HG02970 (cell line): Measurements from ENCODE around the gene KCND3.

Source experiments
- ATAC-seq: cut with Tn5 transposase; IDR thresholded peaks from one replicate; pipeline ENCODE4 v1.9.1; 2021; ENCODE audit warnings: mild to moderate bottlenecking, moderate library complexity, moderate number of reproducible peaks; ENCODE audit not compliant: unreplicated experiment, low FRiP score

Gene KCND3

DNA sequence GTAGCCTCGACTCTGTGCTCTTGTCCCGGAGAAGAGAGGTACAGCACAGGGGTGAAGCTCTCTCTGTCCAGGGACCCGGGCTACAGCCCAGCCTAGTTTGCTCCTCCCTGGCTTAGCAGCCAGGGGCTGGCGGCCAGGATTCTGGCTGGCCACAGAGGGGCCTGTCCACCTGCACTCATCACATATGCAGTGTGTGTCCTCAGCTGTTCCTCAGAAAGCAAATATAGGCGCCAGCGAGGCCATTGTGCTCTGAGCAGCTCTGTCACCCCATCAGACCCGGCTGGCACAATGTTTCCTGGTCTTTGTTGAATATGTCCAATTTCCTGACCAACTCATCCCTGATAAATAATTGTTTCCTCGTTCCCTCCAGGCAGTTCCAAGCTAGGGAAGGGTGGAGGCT, 28.5 kb downstream of the KCND3 start:
- ATAC-seq = no peak

DNA sequence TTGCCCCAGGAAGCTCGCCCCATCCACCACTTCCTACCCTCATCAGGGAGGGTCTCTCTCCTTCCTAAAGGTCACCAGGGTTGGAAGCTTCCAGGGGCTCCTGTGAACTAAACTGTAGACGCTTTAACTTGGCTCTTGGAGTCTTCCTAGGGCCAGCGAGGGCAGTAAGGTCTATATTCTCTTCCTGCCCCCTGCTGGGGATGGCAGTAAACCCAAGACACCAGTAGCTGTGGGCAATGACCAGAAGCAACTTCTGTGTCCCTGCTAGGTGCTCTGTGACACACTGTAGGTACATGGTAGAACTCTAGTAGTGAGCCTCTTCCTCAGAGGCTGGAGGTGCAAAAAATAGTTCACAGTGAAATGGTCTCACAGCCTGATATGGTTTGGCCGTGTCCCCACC, 30.0 kb downstream of the KCND3 start:
- ATAC-seq = no peak

DNA sequence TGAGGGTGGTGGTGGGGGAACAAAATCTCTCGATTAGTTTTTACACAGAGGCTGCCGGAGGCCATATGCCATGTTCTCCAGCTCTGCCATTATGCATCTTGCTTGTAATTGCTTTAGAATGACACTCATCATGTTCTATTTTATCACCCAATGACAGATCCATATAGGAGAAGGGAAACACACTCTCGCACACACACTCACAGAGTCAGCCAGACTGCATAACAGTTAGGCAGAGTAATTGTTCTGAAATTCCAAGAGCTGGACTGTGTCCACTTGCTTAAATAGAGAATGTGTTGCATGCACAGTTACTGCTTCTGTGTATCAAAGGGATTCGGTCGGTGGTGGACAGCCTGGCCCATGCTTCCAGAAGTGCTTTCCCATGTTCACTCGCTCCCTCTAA, 30.6 kb downstream of the KCND3 start:
- no peak for ATAC-seq

DNA sequence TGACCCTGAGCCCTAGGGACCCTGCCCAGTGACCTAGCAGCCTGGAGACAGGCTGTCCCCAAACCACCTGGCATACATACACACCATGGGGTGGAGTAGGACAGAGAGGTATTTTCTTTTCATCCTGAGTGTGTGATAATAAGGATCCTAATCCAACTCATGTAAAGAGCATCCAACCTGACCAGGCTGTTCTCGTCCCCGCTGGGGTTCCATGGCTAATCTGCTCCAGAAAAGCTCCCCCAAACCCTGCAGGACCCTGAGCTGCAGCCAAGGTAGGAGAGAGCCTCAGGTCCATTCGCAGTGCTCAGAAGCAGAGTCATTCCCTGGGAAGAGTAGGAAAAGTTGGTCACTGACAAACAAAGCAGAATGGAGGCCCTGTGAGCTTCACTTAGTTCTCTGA, 31.4 kb downstream of the KCND3 start:
- no peak for ATAC-seq

DNA sequence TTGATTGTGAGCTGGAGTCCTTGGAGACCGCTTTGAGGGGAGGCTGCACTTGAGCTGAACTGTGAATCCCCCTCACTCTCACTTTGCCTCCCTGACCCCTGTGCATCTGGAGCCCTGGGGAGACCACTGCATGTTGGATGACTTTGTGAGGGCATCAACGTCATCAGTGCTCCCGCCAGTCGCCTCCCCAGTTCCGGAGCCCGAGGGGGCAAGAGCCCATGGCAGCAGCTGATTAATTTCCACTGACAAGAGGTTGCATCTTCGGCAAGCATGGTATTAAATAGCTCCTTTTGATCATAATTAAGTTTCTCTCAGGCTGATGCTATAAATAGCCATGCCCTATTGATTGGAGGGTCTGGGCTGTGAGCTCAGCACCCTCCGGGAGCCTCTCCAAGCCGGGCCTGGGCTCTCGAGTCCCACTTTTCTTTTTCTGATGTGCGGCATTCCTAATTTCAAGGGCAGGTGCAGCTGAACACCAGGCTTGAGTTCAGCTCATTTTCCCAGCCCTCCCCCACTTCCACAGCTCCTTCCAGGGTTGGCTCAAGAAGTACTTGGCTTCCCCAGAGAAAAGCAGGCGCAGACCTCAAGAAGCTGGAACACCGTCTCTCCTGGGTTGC, 33.2 kb downstream of the KCND3 start:
- ATAC-seq = no peak

DNA sequence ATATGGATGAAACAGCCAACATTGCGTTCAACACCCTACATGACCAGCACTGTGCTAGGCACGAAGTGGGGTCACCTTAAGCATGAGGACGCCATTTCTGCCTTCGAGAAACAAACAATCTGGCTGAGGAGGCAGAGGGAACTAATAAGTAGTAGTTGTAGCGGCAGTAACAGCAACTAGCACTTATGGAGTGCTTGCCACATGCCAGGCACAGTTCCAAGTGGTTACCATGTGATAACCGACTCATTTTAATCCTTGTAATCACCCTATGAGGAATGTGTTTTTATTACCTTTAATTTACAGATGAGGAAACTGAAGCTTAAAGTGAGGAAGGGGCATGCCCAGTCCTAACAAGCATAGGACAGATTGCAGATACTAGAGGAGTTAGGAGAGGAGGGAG, 33.7 kb downstream of the KCND3 start:
- ATAC-seq = no peak

DNA sequence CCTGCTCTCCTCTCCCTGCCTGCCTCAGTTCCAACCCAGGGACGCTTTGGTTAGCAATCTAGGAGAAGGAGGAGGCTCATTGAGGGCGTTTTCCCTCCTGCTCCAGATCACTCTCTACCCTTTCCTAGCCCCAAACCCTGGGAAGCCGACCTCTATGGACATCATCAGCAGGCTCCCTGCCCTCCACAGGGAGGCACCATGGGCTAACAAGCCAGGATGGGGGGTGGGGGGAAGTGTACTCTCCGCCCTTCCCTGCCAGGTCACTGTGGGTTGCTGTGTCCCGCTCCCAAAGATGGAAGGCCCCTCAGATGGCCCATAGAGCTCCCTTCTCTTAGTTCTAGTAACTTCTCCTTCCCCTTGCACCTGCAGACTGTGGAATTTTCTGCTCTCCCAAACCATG, 35.7 kb downstream of the KCND3 start:
- ATAC-seq = no peak

DNA sequence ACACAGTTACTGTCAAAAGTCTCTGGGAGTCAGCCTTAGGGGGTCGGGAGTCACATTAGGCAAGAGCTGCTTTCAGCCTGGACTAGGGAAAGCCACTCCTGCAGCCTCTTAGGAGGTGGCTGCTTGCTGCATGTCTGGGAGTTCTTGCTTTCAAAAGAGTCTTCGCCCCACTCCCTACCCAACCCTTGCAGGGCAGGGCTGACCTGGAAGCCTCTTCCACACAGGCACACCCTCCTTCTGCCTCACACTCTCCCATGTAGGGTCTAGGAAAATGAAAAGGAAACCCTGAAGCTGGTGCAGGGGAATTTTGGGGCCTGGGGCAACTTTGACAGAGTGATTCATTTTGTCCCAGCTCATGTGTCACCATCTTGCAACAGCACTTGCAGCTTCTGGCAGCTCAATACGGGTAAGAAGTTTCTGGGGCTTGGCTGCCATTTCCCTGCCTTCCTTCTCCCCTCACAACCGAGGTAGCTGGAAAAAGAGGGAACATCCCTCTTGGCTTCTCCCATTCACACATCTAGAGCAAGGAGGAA, 37.3 kb downstream of the KCND3 start:
- ATAC-seq = no peak

DNA sequence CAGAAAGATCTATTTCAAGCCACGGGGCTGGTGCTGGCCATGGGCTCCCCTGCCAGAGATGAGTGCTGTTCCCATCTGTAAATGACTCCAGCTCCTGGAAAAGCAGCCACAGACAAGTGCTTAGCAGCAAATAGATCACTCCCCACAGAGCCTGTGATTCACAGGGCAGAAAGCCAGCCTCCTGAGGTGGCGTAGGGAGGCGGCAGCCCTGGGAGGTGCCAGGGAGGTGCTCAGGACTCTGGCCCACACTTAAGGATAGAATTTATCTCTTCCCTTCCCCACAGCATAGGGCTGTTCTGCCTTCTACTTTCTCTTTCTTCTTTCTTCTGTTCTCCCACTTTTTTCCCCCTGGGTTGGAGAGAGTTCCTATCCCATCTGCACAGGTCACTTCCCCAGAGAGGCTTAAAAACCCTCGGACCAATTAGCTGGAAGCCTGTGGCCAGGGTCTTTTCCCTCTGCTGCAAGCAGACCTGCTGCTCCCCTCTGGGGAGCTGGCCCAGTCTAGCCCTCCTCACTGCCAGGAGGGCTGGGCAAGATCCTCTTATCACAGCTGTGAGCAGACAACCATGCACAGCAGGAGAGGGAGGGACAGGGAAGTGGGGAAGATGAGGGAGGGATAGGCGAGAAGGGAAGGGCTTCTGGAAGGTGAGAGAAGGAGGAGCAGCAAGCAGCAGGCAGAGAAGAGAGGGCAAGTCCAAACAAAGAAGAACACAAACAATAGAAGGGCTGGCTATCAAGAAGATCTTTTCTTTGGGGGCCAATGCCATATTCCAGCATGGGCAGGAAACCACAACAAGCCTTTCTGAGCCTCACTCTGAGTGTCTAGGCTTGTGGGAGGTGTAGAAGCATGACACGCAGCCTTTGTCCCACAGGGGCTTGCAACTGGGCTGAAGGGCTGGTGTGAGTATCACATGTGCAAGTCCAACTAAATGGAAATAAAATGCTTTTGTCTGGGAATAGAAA, 41.0 kb downstream of the KCND3 start:
- no peak for ATAC-seq

DNA sequence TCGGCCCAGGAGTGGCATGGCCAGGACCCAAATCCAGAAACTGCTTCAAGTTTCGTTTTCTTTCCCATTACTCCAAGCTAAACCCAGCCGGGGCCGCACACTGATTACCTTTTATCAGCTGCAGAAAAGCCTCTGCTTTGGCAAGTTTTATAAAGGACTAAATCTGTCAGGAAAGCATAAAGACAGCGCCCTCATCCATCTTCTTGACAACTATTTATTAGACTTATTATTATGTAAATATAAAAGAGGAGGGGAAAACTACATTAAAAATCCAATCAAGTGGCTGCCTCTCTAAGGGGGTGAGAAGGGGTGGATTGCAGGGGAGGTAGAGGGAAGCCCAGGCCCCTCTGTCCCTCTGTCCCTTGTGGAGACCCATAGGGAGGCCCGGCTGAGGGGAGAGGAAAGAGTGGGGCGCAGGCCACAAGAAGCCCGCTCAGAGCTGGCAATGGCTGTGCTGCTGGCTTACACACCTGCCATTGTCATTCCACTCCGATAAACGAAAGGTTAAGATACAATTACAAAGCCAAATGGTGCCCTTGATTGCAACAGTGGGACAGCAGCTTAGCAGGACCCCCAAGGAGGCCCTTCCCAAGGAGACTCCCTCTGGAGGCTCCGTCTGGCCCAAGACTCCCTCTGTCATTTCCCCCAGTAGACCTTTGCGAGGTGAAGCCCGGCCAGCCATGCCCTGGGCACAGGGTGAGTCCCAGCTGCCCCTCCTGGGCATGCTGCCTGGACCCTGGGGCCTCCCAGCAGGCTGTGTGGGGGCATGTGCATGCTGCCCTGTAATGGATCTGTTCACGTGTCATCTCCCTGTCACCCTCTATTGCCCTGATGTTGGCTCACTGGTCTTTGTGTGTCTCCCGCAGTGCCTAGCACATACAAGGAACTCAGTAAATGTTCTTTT, 45.4 kb downstream of the KCND3 start:
- no peak for ATAC-seq

DNA sequence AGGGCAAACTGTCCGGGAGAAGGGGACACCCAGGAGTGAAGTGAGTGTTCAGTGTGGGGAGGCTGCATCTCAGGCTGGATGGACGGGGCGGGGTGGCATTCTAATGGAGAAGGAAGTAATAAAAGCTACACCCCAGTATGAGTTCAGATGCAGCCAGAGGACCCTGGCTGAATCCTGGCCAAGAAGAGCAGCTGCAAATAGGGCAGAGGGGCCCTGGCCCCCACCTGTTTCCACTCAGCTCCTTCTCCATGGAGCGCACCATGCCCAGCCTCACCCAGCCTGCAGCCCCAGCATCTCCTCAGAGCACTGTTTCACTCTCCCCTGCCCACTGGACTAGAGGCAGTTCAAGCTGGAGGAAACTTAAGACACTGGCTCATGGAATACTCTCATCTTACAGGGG, 46.4 kb downstream of the KCND3 start:
- ATAC-seq = no peak

DNA sequence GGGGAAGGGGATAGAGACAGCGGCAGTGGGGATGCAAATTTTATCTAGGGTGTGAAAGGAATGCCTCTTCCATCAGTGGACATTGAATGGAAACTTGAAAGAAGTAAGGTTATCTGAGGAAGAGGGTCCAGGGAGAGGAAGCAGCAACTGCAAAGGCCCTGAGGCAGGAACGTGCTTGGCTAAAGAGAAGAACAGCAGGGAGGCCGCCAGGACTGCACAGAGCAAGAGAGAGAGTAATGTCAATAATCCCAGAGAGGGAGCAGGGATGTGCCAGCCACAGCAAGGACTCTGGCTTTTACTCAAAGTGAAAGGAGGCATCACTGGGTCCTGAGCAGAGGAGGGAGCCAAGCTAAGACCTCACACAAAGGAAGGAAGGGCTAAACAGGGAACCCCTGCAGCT, 50.9 kb downstream of the KCND3 start:
- no peak for ATAC-seq

DNA sequence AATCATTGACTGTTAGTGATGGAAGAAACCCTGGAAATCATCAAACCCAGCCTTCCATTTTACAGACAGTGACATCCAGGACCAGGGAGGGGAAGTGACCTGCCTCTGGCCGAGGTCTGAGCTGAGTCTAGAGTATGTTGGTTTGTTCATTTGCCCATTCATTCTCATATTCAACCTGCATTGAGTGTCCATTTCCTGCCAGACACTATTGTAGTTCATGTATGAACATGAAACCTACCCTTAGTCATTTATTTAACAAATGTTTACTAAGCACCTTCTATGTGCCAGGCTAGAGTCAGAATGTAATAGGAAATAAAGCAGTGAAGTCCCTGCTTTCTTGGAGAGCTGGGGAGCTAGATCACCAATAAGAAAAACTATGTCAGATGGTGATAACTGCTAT, 51.3 kb downstream of the KCND3 start:
- ATAC-seq = no peak

DNA sequence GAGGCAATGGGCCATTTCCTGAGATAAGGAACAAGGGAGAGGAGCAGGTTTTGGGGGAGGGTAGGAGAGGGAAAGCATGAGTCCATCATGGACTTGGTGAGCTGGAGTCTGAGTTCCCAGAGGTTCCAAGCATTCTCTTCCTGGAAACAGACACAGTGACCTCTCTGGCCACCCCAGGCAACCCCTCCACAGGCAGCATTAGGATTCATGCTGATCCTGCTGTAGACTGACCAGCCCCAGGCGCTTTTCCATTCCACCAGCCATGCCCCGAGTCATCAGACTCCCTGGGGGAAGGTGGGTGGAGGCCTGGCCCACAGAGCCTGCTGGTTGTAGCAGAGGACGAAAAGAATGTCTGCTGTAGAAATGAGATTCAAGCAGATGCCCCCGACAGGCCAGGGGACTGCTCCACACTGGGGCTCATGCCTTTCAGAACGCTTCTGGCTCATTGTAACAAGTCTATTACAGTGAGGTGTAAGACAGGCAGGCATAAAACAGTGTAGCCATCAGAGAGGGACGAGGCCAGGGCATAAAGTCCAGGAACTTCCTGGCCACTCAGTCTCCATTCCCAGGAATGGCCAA, 52.2 kb downstream of the KCND3 start:
- no peak for ATAC-seq

DNA sequence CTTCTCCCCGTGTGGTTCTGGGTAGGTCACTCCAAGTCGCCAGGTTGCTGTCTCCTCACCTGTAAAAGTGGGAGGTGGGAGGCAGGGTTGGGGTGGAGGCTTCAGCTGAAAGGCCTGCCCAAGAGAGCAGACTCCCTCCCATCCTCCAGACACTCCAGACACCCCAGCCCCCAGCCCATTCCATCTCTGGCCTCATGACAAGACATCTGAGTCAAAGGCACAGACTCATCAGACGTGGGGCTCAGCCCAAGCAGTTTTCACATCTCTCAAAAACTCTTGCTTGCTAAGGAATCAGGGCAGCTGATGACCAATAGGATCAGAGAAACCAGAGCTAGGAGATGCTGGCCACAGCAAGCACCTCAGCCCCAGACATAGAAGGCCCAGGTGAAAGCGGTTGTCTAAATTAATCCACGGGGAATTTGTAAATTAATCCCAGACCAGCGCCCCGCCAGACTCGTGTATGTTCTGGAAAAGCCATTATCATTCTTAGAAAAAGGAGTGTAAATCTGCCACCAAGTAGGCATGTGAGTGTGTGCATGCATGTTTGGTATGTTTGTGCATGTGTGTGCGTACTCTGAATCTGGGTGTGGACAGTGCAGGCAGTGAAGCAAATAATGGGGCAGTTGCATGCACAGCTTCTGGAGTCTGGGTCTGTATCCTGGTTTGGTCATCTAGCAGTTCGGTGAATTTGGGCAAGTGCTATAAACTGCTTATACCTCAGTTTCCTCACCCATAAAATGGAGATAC, 55.2 kb downstream of the KCND3 start:
- ATAC-seq = no peak

DNA sequence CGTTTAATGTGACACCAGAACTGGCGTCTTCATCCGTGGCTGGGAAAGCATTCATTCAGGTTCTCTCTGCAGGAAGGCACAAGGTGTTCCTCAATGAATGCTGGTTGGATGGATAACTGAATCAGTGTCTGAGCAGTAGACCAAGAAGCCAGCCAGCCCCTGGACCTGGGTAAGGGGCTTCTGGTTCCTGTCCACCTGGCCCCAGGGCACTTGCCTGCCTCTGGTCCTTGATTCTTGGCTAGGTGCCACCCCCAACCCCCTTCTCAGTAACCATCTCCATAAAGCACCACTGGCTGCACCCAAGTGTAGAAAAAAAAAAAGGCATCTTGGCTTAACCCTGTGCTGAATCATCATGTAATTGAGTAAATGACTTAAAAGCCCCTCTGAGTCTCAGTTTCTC, 59.1 kb downstream of the KCND3 start:
- no peak for ATAC-seq

DNA sequence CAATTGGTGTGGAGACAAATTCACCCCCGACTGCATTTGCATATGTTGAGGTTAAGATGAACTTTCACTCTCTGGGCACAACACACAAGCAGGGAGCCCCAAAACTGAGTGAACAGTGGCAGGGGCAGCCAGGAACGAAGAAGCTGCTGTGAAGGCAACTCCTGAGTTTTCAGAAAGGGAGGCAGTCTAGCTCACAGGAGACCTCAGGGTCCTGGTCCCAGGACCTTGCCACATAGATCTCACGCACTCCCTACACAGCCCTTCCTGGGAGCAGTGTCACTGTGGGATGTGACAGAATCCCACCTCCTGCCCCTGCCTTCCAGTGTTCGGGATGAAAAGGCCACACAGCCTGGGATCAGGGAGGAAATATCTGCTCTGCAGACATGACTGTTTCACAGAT, 60.9 kb downstream of the KCND3 start:
- no peak for ATAC-seq

DNA sequence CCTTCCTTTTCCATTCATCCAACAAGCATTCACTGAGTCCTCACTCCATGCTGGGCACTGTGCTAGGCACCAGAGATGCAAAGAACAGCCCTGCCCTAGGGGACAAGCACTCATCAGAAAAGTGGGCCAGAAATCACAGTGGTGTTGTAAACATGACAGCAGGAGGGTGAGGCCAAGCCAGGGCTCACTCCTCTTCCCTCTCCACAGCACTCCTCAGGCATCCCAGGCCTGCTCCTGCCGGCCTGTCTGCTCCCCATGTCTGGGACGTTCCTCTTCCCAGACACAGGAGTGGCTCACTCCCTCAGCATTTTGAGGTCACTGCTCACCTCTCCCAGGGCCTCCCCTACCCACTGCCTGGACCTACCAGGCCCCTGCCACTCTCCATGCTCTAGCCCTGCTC, 61.8 kb downstream of the KCND3 start:
- ATAC-seq = no peak

DNA sequence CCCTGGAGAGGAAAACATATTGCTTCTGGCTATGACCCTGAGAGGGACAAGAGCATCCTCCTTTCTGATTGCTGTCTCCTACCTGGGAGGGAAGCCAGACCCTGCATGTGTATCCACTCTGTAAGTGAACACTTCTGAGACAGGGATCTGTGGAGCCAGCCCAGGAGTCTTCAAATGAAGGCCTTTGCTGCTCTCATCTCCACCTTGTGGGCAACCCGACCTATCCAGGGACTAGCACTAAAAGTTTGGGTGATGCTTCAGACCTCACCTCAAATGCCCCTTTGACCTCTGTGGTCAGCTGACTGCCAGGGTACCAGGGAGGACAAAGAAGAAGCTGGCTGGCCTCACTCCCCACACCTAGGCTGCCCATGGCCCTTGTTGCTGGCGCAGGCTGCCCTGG, 64.7 kb downstream of the KCND3 start:
- ATAC-seq = no peak

DNA sequence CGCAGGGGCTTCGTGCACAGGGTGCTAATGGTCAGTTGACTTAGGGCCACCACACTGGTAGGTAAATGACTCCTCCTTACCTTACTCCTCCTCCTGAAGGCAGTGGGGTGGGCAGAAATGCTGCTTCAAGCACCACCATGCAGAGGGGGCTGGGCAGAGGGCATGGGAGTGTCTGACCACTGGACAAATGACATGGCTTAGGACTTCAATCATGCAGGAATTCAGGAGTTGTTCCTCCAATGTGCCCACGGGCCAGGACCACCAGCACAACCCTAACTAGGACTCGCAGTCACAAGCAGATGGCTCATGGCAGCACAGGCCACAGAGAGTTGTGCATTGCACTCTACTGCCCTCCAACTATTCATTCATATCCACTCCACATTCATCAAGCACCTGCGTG, 65.7 kb downstream of the KCND3 start:
- ATAC-seq = no peak
